HepG2 (cell line): Measurements from ENCODE around the gene SLAMF8.

Experiments
- FOXM1 ChIP-seq: sonication (generic); formaldehyde crosslinking; IDR thresholded peaks from 2 replicates; pipeline ENCODE4 v1.5.0; 2020; ENCODE audit warnings: missing genetic modification reagents
- HDAC1 ChIP-seq: sonication (generic); formaldehyde crosslinking; IDR thresholded peaks from 2 replicates; pipeline ENCODE4 v1.5.1; 2020; ENCODE audit warnings: mild to moderate bottlenecking, missing genetic modification reagents
- MAX ChIP-seq: IDR thresholded peaks from 2 replicates; pipeline ENCODE4 v1.6.1; 2012; ENCODE audit warnings: inconsistent platforms
- RERE ChIP-seq: IDR thresholded peaks from 2 replicates; pipeline ENCODE4 v1.6.1; 2016; ENCODE audit warnings: low read depth, missing genetic modification reagents, missing compliant biosample characterization
- SIN3A ChIP-seq: IDR thresholded peaks from 2 replicates; pipeline ENCODE4 v1.6.1; 2011; ENCODE audit warnings: low read depth, mild to moderate bottlenecking, control low read depth, low read length, borderline replicate concordance
- TERF1 ChIP-seq: sonication (generic); formaldehyde crosslinking; IDR thresholded peaks from 2 replicates; pipeline ENCODE4 v1.8.0; 2022; ENCODE audit warnings: mild to moderate bottlenecking, missing genetic modification reagents, moderate library complexity
- UBTF ChIP-seq: sonication (generic); formaldehyde crosslinking; IDR thresholded peaks from 2 replicates; pipeline ENCODE4 v1.4.0; 2020; ENCODE audit warnings: mild to moderate bottlenecking, missing genetic modification reagents
- ZBTB38 ChIP-seq: sonication (generic); formaldehyde crosslinking; IDR thresholded peaks from 2 replicates; pipeline ENCODE4 v1.5.1; 2020; ENCODE audit warnings: mild to moderate bottlenecking, missing genetic modification reagents
- ZFP62 ChIP-seq: sonication (generic); formaldehyde crosslinking; IDR thresholded peaks from 2 replicates; pipeline ENCODE4 v1.4.0; 2020; ENCODE audit warnings: missing genetic modification reagents
- ZSCAN5A ChIP-seq: sonication (generic); formaldehyde crosslinking; IDR thresholded peaks from 2 replicates; pipeline ENCODE4 v1.8.0; 2022; ENCODE audit warnings: mild to moderate bottlenecking, missing genetic modification reagents, borderline replicate concordance

- no peak for TF ChIP-seq MAX
- TF ChIP-seq ZFP62 (CRISPR knock-in tag) = no peak
- no peak for TF ChIP-seq ZBTB38 (CRISPR knock-in tag)
- no peak for TF ChIP-seq HDAC1 (CRISPR knock-in tag)
- no peak for TF ChIP-seq ZSCAN5A (CRISPR knock-in tag)
- TF ChIP-seq UBTF (CRISPR knock-in tag) = no peak
- TF ChIP-seq TERF1 (CRISPR knock-in tag) = no peak
- TF ChIP-seq RERE = no peak
- TF ChIP-seq SIN3A = no peak
- no peak for TF ChIP-seq FOXM1 (CRISPR knock-in tag)
Observed at GRCh38 chr1:159882527-159882862, 55.8 kb downstream of the SLAMF8 start.
